Eye (tissue), 1 donor: ENCODE results near the gene FBXO41.

Source experiments
- DNase-seq: peaks from one replicate; pipeline ENCODE4 v3.0.0-alpha.2; 2015

The FBXO41 gene

GRCh38 chr2:73238976-73239375, 45.3 kb downstream of the FBXO41 start:
- DNase-seq, result no peak

GRCh38 chr2:73238149-73238548, 46.1 kb downstream of the FBXO41 start:
- no peak for DNase-seq

GRCh38 chr2:73237168-73237567, 47.1 kb downstream of the FBXO41 start:
- no peak for DNase-seq

GRCh38 chr2:73235315-73236028, 48.8 kb downstream of the FBXO41 start:
- no peak for DNase-seq

GRCh38 chr2:73233932-73234832, 50.1 kb downstream of the FBXO41 start, which contains the start of gene CCT7:
Gene CCT7 (plus strand): TSS chr2:73234308. CDS start chr2:73234379, 71 bp downstream.
- DNase-seq, result peak; percentile 97

- DNase-seq, result peak; percentile 100
These were observed 50.9 kb downstream of the FBXO41 start, which contains the start of gene PRADC1 for GRCh38 chr2:73233154-73233931. Gene PRADC1 (minus strand): TSS chr2:73233239. CDS start chr2:73233160, 79 bp downstream.

GRCh38 chr2:73232403-73233153, 51.7 kb downstream of the FBXO41 start:
- peak; percentile 57 for DNase-seq

GRCh38 chr2:73228631-73229030, 55.6 kb downstream of the FBXO41 start:
- no peak for DNase-seq

GRCh38 chr2:73227086-73227485, 57.2 kb downstream of the FBXO41 start:
- DNase-seq, result no peak

GRCh38 chr2:73225513-73226360, 58.5 kb downstream of the FBXO41 start:
- no peak for DNase-seq

- no peak for DNase-seq
These were observed 60.5 kb downstream of the FBXO41 start for GRCh38 chr2:73223821-73224220.

GRCh38 chr2:73218298-73218697, 66.0 kb downstream of the FBXO41 start:
- no peak for DNase-seq

- no peak for DNase-seq
These were observed 66.5 kb downstream of the FBXO41 start for GRCh38 chr2:73217826-73218225.

GRCh38 chr2:73217160-73217559, 67.1 kb downstream of the FBXO41 start:
- DNase-seq, result no peak

GRCh38 chr2:73215254-73215653, 69.0 kb downstream of the FBXO41 start:
- DNase-seq, result peak; percentile 11

- DNase-seq, result peak; percentile 93
These were observed 69.9 kb downstream of the FBXO41 start, which contains the start of gene SMYD5 for GRCh38 chr2:73214120-73215035. Gene SMYD5 (plus strand): TSS chr2:73214245. CDS start chr2:73214267, 22 bp downstream.

GRCh38 chr2:73212448-73213176, 71.7 kb downstream of the FBXO41 start:
- DNase-seq, result peak; percentile 84

- DNase-seq, result no peak
These were observed 72.2 kb downstream of the FBXO41 start for GRCh38 chr2:73212098-73212447.

GRCh38 chr2:73210696-73211095, 73.6 kb downstream of the FBXO41 start:
- DNase-seq, result no peak
